B cell (primary cell): ENCODE results near the gene ZNF555. TPM values are rescaled to one million over a fixed set of nuclear protein-coding genes. Genes with fewer than 3 reads are reported as not detected.

ENCODE experiments used
- ATAC-seq: fragments of 200-7000 bp; cut with Tn5 transposase; one replicate; pipeline ENCODE4 v1.10.0; 2021; ENCODE audit warnings: low read depth, mild to moderate bottlenecking, moderate number of reproducible peaks, moderate library complexity
- CTCF ChIA-PET: fragments of 350-600 bp; sonication (Branson Sonifier 250); formaldehyde crosslinking; loops from one replicate; lab custom pipeline; 2021; ENCODE audit warnings: antibody characterized with exemption, inconsistent platforms; lab: Charles Lee
- POLR2A ChIA-PET: fragments of 350-600 bp; sonication (Branson Sonifier 250); formaldehyde crosslinking; loops from one replicate; lab custom pipeline; 2021; ENCODE audit warnings: antibody characterized with exemption; lab: Charles Lee
- DNase-seq: peaks from one replicate; pipeline ENCODE4 v3.0.0; 2013
- H2AFZ ChIP-seq: 2 replicates; pipeline ENCODE4 v1.6.1; 2012; ENCODE audit warnings: mild to moderate bottlenecking, low read depth, low read length; ENCODE audit not compliant: insufficient read depth, poor library complexity, severe bottlenecking
- H3K27ac ChIP-seq, 2 donors: 1 replicate in 1 of 2; 2 replicates in 1 of 2; pipeline ENCODE4 v1.5.1; 2012 to 2013; ENCODE audit warnings: low read length in 2 of 2, mild to moderate bottlenecking in 2 of 2, moderate library complexity in 1 of 2
- H3K27me3 ChIP-seq, 4 experiments: fragments of 200-600 bp in 1 of 4; sonication (generic) in 1 of 4; replicated peaks in 1 of 4; 1 replicate in 2 of 4; 2 replicates in 2 of 4; pipeline versions ENCODE4 v1.6.1 to v1.7.0; 2013 to 2016; ENCODE audit warnings: low read length in 3 of 4, mild to moderate bottlenecking in 2 of 4, mixed read lengths in 1 of 4, moderate library complexity in 1 of 4; ENCODE audit not compliant: insufficient read depth in 4 of 4, control insufficient read depth in 3 of 4; ENCODE audit errors: control extremely low read depth in 1 of 4
- H3K36me3 ChIP-seq, 2 experiments: replicated peaks in 1 of 2; 1 replicate in 1 of 2; 2 replicates in 1 of 2; pipeline versions ENCODE4 v1.6.1 to v1.7.1; 2013; ENCODE audit warnings: low read length in 1 of 2; ENCODE audit not compliant: insufficient read depth in 2 of 2, control insufficient read depth in 1 of 2; ENCODE audit errors: control extremely low read depth in 1 of 2, extremely low read depth in 1 of 2
- H3K4me1 ChIP-seq, 2 donors: fragments of 200-600 bp in 1 of 2; sonication (generic) in 1 of 2; 1 replicate in 1 of 2; 2 replicates in 1 of 2; pipeline versions ENCODE4 v1.5.1 to v1.6.1; 2013 to 2017; ENCODE audit warnings: low read length in 2 of 2; ENCODE audit not compliant: control insufficient read depth in 2 of 2, insufficient read depth in 2 of 2
- H3K4me2 ChIP-seq: replicated peaks from 2 replicates; pipeline ENCODE3; 2012; ENCODE audit warnings: mild to moderate bottlenecking, low read depth, low read length; ENCODE audit not compliant: poor library complexity, severe bottlenecking
- H3K4me3 ChIP-seq, 5 experiments: fragments of 200-600 bp in 1 of 5; sonication (generic) in 1 of 5; 1 replicate in 3 of 5; 2 replicates in 2 of 5; pipeline versions ENCODE4 v1.5.1 to v1.7.0; 2011 to 2016; ENCODE audit warnings: low read length in 4 of 5, mild to moderate bottlenecking in 4 of 5, low read depth in 2 of 5, control low read depth in 1 of 5, moderate library complexity in 1 of 5; ENCODE audit not compliant: insufficient read depth in 1 of 5; ENCODE audit errors: control extremely low read depth in 1 of 5, extremely low read depth in 1 of 5
- H3K79me2 ChIP-seq: fragments of 200-600 bp; sonication (generic); one replicate; pipeline ENCODE4 v1.6.0; 2016; ENCODE audit warnings: low read length; ENCODE audit not compliant: control insufficient read depth, insufficient read depth
- H3K9ac ChIP-seq: fragments of 200-600 bp; sonication (generic); 2 replicates; pipeline ENCODE4 v1.6.1; 2017; ENCODE audit warnings: mild to moderate bottlenecking, low read length, moderate library complexity
- H3K9me3 ChIP-seq, 3 donors: one replicate each; pipeline versions ENCODE4 v1.6.1 to v1.7.1; 2013; ENCODE audit warnings: low read length in 2 of 3; ENCODE audit not compliant: control insufficient read depth in 2 of 3, insufficient read depth in 1 of 3; ENCODE audit errors: control extremely low read depth in 1 of 3
- H4K20me1 ChIP-seq: 2 replicates; pipeline ENCODE4 v1.6.0; 2012; ENCODE audit warnings: mild to moderate bottlenecking, low read length; ENCODE audit not compliant: insufficient read depth, control insufficient read depth, poor library complexity, severe bottlenecking
- H3K27ac Mint-ChIP-seq: one replicate; pipeline ENCODE4 v1.8.0; 2021; ENCODE audit warnings: mixed read lengths
- H3K27me3 Mint-ChIP-seq: one replicate; pipeline ENCODE4 v1.8.0; 2021; ENCODE audit warnings: mixed read lengths
- H3K4me1 Mint-ChIP-seq: one replicate; pipeline ENCODE4 v1.8.0; 2021; ENCODE audit warnings: mixed read lengths
- H3K4me3 Mint-ChIP-seq: one replicate; pipeline ENCODE4 v1.8.0; 2021; ENCODE audit warnings: mixed read lengths
- H3K9me3 Mint-ChIP-seq: one replicate; pipeline ENCODE4 v1.8.0; 2022; ENCODE audit warnings: mixed read lengths; ENCODE audit not compliant: insufficient read depth
- EZH2 ChIP-seq: IDR thresholded peaks from 2 replicates; pipeline ENCODE4 v1.6.1; 2012; ENCODE audit warnings: borderline replicate concordance, low read depth, mild to moderate bottlenecking, moderate library complexity, low read length; ENCODE audit not compliant: insufficient read depth, poor library complexity, severe bottlenecking
- WGBS: methylation state at CpG from one replicate; pipeline ENCODE4 v1.1.5; 2013; ENCODE audit warnings: missing lambda C conversion rate; ENCODE audit not compliant: insufficient coverage; 5-methylcytosine and 5-hydroxymethylcytosine counted together
- intact Hi-C: fragments of 100-400 bp; cut with micrococcal nuclease; formaldehyde crosslinking; loops from one replicate; pipeline ENCODE4 v1.10.0; 2022
- polyA plus RNA-seq: library from polyadenylated mRNA; depleted of rRNA; stranded (reverse); fragments of >200 nt; gene quantifications from 2 replicates; pipeline ENCODE4 v1.2.3, GENCODE V29; 2012
- total RNA-seq, 2 donors: library from RNA; stranded (reverse); fragments of 120-200 nt in 1 of 2; gene quantifications; 1 replicate in 1 of 2; 2 replicates in 1 of 2; pipeline versions ENCODE4 v1.2.3 to v1.2.4, GENCODE V29; 2013 to 2022
- TF ChIP-seq, protein P1 (sequence below): fragments of 200-600 bp; IDR thresholded peaks from one replicate; pipeline ENCODE4 v1.8.0; 2022; ENCODE audit warnings: antibody characterized with exemption, mild to moderate bottlenecking

ZNF555 gene
- total and polyA plus RNA-seq, 2 donors (not counting 1 experiment from before 2014, with no cell fraction given) = 1.8 to 7.4 TPM

- peaks cover 0 to 28% of the 10 kb centered on the region in 2 experiments for H3K36me3 ChIP-seq
- WGBS = 98% methylated on average over 26 of the region's 34 CpGs
- ATAC-seq (no peak), DNase-seq (no peak)
- TF ChIP-seq, protein P1, sequence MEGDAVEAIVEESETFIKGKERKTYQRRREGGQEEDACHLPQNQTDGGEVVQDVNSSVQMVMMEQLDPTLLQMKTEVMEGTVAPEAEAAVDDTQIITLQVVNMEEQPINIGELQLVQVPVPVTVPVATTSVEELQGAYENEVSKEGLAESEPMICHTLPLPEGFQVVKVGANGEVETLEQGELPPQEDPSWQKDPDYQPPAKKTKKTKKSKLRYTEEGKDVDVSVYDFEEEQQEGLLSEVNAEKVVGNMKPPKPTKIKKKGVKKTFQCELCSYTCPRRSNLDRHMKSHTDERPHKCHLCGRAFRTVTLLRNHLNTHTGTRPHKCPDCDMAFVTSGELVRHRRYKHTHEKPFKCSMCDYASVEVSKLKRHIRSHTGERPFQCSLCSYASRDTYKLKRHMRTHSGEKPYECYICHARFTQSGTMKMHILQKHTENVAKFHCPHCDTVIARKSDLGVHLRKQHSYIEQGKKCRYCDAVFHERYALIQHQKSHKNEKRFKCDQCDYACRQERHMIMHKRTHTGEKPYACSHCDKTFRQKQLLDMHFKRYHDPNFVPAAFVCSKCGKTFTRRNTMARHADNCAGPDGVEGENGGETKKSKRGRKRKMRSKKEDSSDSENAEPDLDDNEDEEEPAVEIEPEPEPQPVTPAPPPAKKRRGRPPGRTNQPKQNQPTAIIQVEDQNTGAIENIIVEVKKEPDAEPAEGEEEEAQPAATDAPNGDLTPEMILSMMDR = no peak
- TF ChIP-seq EZH2 = no peak
- H2AFZ ChIP-seq = no peak overlapping the region
- no peak overlapping the region for H3K9ac ChIP-seq
- H3K4me3 Mint-ChIP-seq = no peak overlapping the region
- H3K79me2 ChIP-seq = peaks cover 5% of the 10 kb centered on the region
- no peaks in the 10 kb centered on the region for H3K4me1 ChIP-seq
- H3K27me3 ChIP-seq = no peaks in the 10 kb centered on the region
- CTCF ChIA-PET = no interaction called here
- no peaks in the 10 kb centered on the region for H3K9me3 ChIP-seq
- intact Hi-C loops = no loop called here
- no peak overlapping the region for H3K4me3 ChIP-seq
- no peaks in the 10 kb centered on the region for H3K4me1 Mint-ChIP-seq
- no peaks in the 10 kb centered on the region for H3K27me3 Mint-ChIP-seq
- H4K20me1 ChIP-seq = no peaks in the 10 kb centered on the region
- no peaks in the 10 kb centered on the region for H3K9me3 Mint-ChIP-seq
- no peak overlapping the region for H3K4me2 ChIP-seq
- POLR2A ChIA-PET = no interaction called here
- H3K27ac ChIP-seq = no peak overlapping the region
- H3K27ac Mint-ChIP-seq = no peak overlapping the region
Observed at GRCh38 chr19:2806736-2807378, 34.4 kb upstream of the ZNF555 start.

- no peak overlapping the region for H3K4me3 Mint-ChIP-seq
- no peaks in the 10 kb centered on the region for H3K4me1 Mint-ChIP-seq
- no peak for TF ChIP-seq EZH2
- TF ChIP-seq, protein P1 = no peak
- H3K9me3 ChIP-seq = no peaks in the 10 kb centered on the region
- H3K27ac ChIP-seq = no peak overlapping the region
- no peak overlapping the region for H2AFZ ChIP-seq
- intact Hi-C loops = no loop called here
- no peak overlapping the region for H3K9ac ChIP-seq
- ATAC-seq (no peak), DNase-seq (no peak)
- peaks cover 0 to 30% of the 10 kb centered on the region in 2 experiments for H3K36me3 ChIP-seq
- ChIA-PET POLR2A (no interaction called here), CTCF (no interaction called here)
- no peaks in the 10 kb centered on the region for H3K27me3 ChIP-seq
- H3K4me3 ChIP-seq = no peak overlapping the region
- H3K9me3 Mint-ChIP-seq = no peaks in the 10 kb centered on the region
- 99% methylated on average over 56 of the region's 56 CpGs for WGBS
- H3K4me1 ChIP-seq = no peaks in the 10 kb centered on the region
- H3K27me3 Mint-ChIP-seq = no peaks in the 10 kb centered on the region
- H3K79me2 ChIP-seq = no peaks in the 10 kb centered on the region
- no peak overlapping the region for H3K4me2 ChIP-seq
- no peak overlapping the region for H3K27ac Mint-ChIP-seq
- H4K20me1 ChIP-seq = no peaks in the 10 kb centered on the region
Observed at GRCh38 chr19:2807379-2808128, 33.7 kb upstream of the ZNF555 start.
